ENCODE results near the gene EPB41. TPM values are rescaled to one million over a fixed set of nuclear protein-coding genes. Genes with fewer than 3 reads are reported as not detected.

Gene EPB41
- polyA plus RNA-seq, 2 of the 4 experiments (the other 2 are of a cell fraction): 4.9 to 12.8 TPM

DNA sequence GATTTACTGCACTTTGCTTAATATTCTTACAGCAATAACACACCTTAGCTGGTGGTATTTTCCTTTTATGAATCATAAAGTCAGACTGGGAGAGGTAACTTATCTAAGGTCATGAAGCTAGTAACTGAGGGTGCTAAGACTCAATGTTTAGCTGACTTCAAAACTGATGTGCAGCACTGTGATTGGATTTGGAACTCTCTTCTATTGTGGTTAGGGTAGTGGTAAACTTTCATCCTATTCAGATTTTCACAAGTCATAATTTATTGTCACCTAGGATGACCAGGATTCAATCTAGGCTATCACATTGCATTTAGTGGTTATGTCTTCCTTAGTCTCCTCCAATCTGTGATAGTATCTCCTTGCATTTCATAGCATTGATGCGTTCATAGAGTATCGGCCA is 18.9 kb downstream of the EPB41 start:
- WGBS (ENCODE audit: missing lambda C conversion rate): 100% methylated on average over 2 of the region's 2 CpGs
- no peak overlapping the region for H3K4me3 ChIP-seq
- ATAC-seq: no peak
- ChIA-PET POLR2A (no interaction called here), CTCF (interaction anchor here (1.0 kb wide), 1 partner anchor 52 kb away, joined by 3 read pairs; no protein-coding TSS in a partner anchor)
- FAIRE-seq: no peak
- no peak overlapping the region for H3K27ac ChIP-seq
- DNase-seq (ENCODE audit: low read depth in 1 of 2, low spot score in 1 of 2): no peak
- TF ChIP-seq ZFP36 (IDR thresholded peaks at IDR 0.05; ENCODE audit: borderline replicate concordance, partially characterized antibody): no peak
- TF ChIP-seq, protein P1, sequence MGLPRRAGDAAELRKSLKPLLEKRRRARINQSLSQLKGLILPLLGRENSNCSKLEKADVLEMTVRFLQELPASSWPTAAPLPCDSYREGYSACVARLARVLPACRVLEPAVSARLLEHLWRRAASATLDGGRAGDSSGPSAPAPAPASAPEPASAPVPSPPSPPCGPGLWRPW (IDR thresholded peaks at IDR 0.05): no peak
- TF ChIP-seq, protein P2, sequence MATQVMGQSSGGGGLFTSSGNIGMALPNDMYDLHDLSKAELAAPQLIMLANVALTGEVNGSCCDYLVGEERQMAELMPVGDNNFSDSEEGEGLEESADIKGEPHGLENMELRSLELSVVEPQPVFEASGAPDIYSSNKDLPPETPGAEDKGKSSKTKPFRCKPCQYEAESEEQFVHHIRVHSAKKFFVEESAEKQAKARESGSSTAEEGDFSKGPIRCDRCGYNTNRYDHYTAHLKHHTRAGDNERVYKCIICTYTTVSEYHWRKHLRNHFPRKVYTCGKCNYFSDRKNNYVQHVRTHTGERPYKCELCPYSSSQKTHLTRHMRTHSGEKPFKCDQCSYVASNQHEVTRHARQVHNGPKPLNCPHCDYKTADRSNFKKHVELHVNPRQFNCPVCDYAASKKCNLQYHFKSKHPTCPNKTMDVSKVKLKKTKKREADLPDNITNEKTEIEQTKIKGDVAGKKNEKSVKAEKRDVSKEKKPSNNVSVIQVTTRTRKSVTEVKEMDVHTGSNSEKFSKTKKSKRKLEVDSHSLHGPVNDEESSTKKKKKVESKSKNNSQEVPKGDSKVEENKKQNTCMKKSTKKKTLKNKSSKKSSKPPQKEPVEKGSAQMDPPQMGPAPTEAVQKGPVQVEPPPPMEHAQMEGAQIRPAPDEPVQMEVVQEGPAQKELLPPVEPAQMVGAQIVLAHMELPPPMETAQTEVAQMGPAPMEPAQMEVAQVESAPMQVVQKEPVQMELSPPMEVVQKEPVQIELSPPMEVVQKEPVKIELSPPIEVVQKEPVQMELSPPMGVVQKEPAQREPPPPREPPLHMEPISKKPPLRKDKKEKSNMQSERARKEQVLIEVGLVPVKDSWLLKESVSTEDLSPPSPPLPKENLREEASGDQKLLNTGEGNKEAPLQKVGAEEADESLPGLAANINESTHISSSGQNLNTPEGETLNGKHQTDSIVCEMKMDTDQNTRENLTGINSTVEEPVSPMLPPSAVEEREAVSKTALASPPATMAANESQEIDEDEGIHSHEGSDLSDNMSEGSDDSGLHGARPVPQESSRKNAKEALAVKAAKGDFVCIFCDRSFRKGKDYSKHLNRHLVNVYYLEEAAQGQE (IDR thresholded peaks at IDR 0.05): no peak
- TF ChIP-seq FOSL2 (IDR thresholded peaks at IDR 0.05): no peak
- no peak for TF ChIP-seq FOSL2 (CRISPR knock-in tag; IDR thresholded peaks at IDR 0.05)
- TF ChIP-seq FOSB (CRISPR knock-in tag; IDR thresholded peaks at IDR 0.05): no peak
- no peak for TF ChIP-seq BHLHE40 (IDR thresholded peaks at IDR 0.05; ENCODE audit: low read depth, low read length)
- TF ChIP-seq SREBF2 (IDR thresholded peaks at IDR 0.05): no peak
- TF ChIP-seq ZC3H11A (IDR thresholded peaks at IDR 0.05): no peak
- TF ChIP-seq EP300 (IDR thresholded peaks at IDR 0.05): no peak
- TF ChIP-seq RAD21 (conservative IDR thresholded peaks at IDR 0.05 in 1 of 2, IDR thresholded peaks at IDR 0.05 in 1 of 2): no peak
- TF ChIP-seq, protein P3, sequence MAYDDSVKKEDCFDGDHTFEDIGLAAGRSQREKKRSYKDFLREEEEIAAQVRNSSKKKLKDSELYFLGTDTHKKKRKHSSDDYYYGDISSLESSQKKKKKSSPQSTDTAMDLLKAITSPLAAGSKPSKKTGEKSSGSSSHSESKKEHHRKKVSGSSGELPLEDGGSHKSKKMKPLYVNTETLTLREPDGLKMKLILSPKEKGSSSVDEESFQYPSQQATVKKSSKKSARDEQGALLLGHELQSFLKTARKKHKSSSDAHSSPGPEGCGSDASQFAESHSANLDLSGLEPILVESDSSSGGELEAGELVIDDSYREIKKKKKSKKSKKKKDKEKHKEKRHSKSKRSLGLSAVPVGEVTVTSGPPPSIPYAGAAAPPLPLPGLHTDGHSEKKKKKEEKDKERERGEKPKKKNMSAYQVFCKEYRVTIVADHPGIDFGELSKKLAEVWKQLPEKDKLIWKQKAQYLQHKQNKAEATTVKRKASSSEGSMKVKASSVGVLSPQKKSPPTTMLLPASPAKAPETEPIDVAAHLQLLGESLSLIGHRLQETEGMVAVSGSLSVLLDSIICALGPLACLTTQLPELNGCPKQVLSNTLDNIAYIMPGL (CRISPR knock-in tag; IDR thresholded peaks at IDR 0.05; ENCODE audit: borderline replicate concordance): no peak
- TF ChIP-seq SMC3 (IDR thresholded peaks at IDR 0.05): no peak
- no peak for TF ChIP-seq RARB (CRISPR knock-in tag; IDR thresholded peaks at IDR 0.05)
- no peak for TF ChIP-seq FOXS1 (CRISPR knock-in tag; IDR thresholded peaks at IDR 0.05)
- no peak for TF ChIP-seq ZSCAN20 (CRISPR knock-in tag; IDR thresholded peaks at IDR 0.05)
- no peak for TF ChIP-seq HOXA7 (CRISPR knock-in tag; IDR thresholded peaks at IDR 0.05)
- TF ChIP-seq MAFK (IDR thresholded peaks at IDR 0.05; ENCODE audit: partially characterized antibody): no peak
- TF ChIP-seq, protein P4, sequence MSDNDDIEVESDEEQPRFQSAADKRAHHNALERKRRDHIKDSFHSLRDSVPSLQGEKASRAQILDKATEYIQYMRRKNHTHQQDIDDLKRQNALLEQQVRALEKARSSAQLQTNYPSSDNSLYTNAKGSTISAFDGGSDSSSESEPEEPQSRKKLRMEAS (IDR thresholded peaks at IDR 0.05): no peak
- no peak for TF ChIP-seq CHD2 (IDR thresholded peaks at IDR 0.05; ENCODE audit: low read length, partially characterized antibody)
- no peak for TF ChIP-seq HOXB13 (CRISPR knock-in tag; IDR thresholded peaks at IDR 0.05; ENCODE audit: low read depth)
- peaks cover 4% of the 10 kb centered on the region; the same call in 2 of the 3 replicates for H3K4me1 ChIP-seq
- H3K9me3 ChIP-seq: no peaks in the 10 kb centered on the region
- no peak overlapping the region for H3K4me2 ChIP-seq

DNA sequence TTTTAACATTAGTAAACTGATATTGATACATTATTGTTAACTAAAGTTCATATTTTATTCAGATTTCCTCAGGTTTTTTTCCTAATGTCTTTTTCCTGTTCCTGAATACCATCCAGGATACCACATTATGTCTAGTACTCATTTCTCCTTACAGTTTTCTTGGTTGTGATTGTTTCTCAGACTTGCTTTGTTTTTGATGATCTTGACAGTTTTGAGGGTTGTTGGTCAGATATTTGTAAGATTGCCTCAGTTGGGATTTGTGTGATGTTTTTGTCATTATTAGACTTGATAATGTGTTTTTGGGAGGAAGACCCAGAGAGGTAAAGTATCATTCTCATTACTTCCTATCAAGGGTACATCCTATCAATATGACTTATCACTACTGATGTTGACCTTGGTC is 19.5 kb downstream of the EPB41 start:
- Histone ChIP-seq H3K27ac (no peak overlapping the region), H3K9me3 (no peaks in the 10 kb centered on the region), H3K4me1 (no peaks in the 10 kb centered on the region), H3K4me2 (no peak overlapping the region), H3K4me3 (no peak overlapping the region)
- CTCF ChIA-PET: no interaction called here
- POLR2A ChIA-PET: no interaction called here
- TF ChIP-seq MYC (IDR thresholded peaks at IDR 0.05; ENCODE audit: borderline replicate concordance, low read length) (no peak), MAFK (IDR thresholded peaks at IDR 0.05; ENCODE audit: partially characterized antibody) (peak; percentile 25)
- ATAC-seq (no peak), DNase-seq (ENCODE audit: low read depth in 1 of 2, low spot score in 1 of 2) (no peak), FAIRE-seq (no peak)

Measured in A549 (cell line).